ENCODE data around the gene CD248. TPM values are rescaled to one million over a fixed set of nuclear protein-coding genes. Genes with fewer than 3 reads are reported as not detected.

Gene CD248
- total RNA-seq, 1 donor from 2014 or later: 0.32 TPM

GRCh38 chr11:66264914-66265313 lies 51.9 kb downstream of the CD248 start:
- intact Hi-C loops (cut with micrococcal nuclease): loop anchor here (5.0 to 10.0 kb wide), 3 partner anchors 303 to 1948 kb away; partner anchors contain the start of genes PRDX5, SART1, TM7SF2 and TRMT112

Other genes with a start within 250 kb of the CD248 start
- gene PACS1, start 246.8 kb downstream of the CD248 start, total RNA-seq: 90.5 and 91.2 TPM in 2 replicates
- gene KLC2, start 59.3 kb downstream of the CD248 start, total RNA-seq: 57.3 and 64.3 TPM in 2 replicates
- gene RAB1B, start 48.4 kb downstream of the CD248 start, total RNA-seq: 164 TPM in 2 replicates
- 2.1 and 3.1 TPM in 2 replicates for gene CNIH2, start 38.9 kb downstream of the CD248 start, total RNA-seq
- 72.6 and 85.1 TPM in 2 replicates for gene YIF1A, start 27.9 kb downstream of the CD248 start, total RNA-seq
- gene TMEM151A, start 25.1 kb downstream of the CD248 start, total RNA-seq: not detected in 2 replicates
- gene RIN1, start 19.4 kb upstream of the CD248 start, total RNA-seq: 1.3 and 2.0 TPM in 2 replicates
- 53.7 and 53.8 TPM in 2 replicates for gene BRMS1, start 28.1 kb upstream of the CD248 start, total RNA-seq
- gene B4GAT1, start 30.6 kb upstream of the CD248 start, total RNA-seq: 7.6 and 7.7 TPM in 2 replicates
- gene SLC29A2, start 54.7 kb upstream of the CD248 start, total RNA-seq: 6.1 and 6.8 TPM in 2 replicates
- 0.07 and 0.42 TPM in 2 replicates for gene NPAS4, start 104.0 kb upstream of the CD248 start, total RNA-seq
- 60.4 and 60.5 TPM in 2 replicates for gene MRPL11, start 121.8 kb upstream of the CD248 start, total RNA-seq
- 7.8 and 10.1 TPM in 2 replicates for gene PELI3, start 149.9 kb upstream of the CD248 start, total RNA-seq
- 94.0 and 94.1 TPM in 2 replicates for gene DPP3, start 163.4 kb upstream of the CD248 start, total RNA-seq
- gene BBS1, start 193.6 kb upstream of the CD248 start, total RNA-seq: 21.5 and 23.4 TPM in 2 replicates
- 16.2 and 17.5 TPM in 2 replicates for gene ZDHHC24, start 229.0 kb upstream of the CD248 start, total RNA-seq
- not detected in 2 replicates for gene ACTN3, start 229.9 kb upstream of the CD248 start, total RNA-seq

All from T-helper 1 cell treated with Interleukin-12 subunit alpha and Interleukin-12 subunit beta and Interleukin-4 antibody, amounts not matched to agents 30 ng/mL and 1 ng/mL, for 36 hours (primary cell).